Stimulated activated CD8-positive, alpha-beta memory T cell treated with anti-CD3 and anti-CD28 coated beads, Interleukin-7, amount 100 ng/mL, for 4 hours (primary cell): ENCODE results near the gene RPS6KA4.
"Not testable (repeated sequence)": the region's sequence is repeated elsewhere in the genome, so short reads cannot be mapped to it uniquely, and the experiment has no call there.

Experiments used
- DNase-seq, 2 donors: peaks; one replicate each; pipeline ENCODE4 v3.0.0-alpha.2; 2020; ENCODE audit warnings: low read depth in 2 of 2

The RPS6KA4 gene

GRCh38 chr11:64358907-64359711, at the start of gene RPS6KA4:
RPS6KA4 (plus strand) TSS chr11:64359162; CDS start chr11:64359236, 74 bp downstream.
- peak in 1 of 2 donors; percentile 48 for DNase-seq

- no peak for DNase-seq
Observed at GRCh38 chr11:64312947-64313346, 46.0 kb upstream of the RPS6KA4 start.

DNA sequence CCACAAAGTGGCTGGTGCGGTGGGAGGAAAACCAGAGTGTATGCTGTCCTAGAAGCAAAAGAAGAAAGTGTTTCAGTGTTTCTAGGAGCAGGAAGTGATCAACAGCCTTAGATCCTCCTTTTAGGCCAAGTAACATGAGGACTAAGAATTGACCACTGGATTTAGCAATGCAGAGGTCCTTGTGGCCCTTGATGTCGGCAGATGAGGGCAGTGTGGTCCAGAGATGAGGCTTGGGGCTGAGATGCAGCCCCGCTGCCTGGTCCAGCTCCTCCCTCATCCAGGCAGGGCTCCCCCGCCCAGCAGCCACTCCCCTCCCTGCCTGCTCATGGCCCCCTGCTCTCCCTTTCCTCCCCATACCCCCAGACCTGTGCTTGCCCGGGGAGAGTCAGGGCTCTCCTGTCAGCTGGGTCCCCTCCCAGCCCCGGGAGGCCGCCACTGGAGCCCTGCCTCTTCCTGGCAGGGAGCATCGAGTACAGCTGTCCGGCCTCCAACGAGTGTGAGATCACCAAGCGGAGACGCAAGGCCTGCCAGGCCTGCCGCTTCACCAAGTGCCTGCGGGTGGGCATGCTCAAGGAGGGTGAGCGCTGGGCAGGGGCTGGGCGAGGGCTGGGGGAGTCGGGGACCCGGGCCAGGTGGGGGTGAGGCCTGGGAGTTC, 45.3 kb upstream of the RPS6KA4 start:
- no peak for DNase-seq

DNA sequence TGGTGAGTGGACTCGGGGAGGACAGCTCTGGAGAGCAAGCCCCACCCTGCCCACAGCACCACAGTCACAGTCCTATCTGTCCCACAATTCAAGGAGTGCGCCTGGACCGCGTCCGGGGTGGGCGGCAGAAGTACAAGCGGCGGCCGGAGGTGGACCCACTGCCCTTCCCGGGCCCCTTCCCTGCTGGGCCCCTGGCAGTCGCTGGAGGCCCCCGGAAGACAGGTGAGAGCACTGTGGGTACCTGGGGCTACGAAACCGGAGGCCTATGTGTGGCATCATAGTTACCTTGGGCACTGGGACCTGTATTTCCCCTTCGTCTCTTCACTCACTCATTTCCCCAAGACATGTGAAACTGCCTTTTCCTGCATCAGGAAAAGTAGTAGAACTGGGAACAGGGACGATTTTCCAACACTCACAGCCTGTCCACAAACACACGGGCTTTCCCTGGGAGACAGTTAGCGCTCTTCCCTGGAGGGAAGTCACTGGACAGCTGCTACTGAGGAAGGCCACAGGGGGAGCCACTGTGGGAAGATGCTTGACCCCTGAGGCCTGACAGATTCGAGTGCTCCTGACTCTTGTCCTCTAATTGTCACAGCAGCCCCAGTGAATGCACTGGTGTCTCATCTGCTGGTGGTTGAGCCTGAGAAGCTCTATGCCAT, 44.7 kb upstream of the RPS6KA4 start:
- DNase-seq = no peak

DNA sequence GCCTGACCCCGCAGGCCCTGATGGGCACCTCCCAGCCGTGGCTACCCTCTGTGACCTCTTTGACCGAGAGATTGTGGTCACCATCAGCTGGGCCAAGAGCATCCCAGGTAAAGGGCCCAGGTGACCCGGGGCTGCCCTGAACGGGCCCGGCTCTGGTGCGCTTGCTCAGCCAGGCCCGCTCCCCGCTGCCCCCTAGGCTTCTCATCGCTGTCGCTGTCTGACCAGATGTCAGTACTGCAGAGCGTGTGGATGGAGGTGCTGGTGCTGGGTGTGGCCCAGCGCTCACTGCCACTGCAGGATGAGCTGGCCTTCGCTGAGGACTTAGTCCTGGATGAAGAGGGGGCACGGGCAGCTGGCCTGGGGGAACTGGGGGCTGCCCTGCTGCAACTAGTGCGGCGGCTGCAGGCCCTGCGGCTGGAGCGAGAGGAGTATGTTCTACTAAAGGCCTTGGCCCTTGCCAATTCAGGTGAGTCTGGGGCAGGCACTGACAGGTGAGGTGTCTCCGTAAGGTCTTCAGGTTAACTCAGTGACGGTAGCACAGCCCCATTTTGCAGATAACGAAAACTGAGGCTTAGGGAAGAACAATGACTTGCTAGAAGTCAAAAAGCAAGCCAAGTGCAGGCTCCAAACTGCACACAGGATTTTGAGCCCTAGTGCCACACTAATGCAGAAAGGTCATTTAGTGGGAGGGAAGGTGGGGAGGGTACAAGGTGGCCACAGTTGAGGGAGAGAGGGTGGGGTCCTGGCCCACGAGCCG, 44.0 kb upstream of the RPS6KA4 start:
- DNase-seq = no peak

DNA sequence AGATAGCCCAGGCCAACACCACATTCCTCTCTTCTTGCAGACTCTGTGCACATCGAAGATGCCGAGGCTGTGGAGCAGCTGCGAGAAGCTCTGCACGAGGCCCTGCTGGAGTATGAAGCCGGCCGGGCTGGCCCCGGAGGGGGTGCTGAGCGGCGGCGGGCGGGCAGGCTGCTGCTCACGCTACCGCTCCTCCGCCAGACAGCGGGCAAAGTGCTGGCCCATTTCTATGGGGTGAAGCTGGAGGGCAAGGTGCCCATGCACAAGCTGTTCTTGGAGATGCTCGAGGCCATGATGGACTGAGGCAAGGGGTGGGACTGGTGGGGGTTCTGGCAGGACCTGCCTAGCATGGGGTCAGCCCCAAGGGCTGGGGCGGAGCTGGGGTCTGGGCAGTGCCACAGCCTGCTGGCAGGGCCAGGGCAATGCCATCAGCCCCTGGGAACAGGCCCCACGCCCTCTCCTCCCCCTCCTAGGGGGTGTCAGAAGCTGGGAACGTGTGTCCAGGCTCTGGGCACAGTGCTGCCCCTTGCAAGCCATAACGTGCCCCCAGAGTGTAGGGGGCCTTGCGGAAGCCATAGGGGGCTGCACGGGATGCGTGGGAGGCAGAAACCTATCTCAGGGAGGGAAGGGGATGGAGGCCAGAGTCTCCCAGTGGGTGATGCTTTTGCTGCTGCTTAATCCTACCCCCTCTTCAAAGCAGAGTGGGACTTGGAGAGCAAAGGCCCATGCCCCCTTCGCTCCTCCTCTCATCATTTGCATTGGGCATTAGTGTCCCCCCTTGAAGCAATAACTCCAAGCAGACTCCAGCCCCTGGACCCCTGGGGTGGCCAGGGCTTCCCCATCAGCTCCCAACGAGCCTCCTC, 43.1 kb upstream of the RPS6KA4 start:
- DNase-seq = not testable (repeated sequence)

DNA sequence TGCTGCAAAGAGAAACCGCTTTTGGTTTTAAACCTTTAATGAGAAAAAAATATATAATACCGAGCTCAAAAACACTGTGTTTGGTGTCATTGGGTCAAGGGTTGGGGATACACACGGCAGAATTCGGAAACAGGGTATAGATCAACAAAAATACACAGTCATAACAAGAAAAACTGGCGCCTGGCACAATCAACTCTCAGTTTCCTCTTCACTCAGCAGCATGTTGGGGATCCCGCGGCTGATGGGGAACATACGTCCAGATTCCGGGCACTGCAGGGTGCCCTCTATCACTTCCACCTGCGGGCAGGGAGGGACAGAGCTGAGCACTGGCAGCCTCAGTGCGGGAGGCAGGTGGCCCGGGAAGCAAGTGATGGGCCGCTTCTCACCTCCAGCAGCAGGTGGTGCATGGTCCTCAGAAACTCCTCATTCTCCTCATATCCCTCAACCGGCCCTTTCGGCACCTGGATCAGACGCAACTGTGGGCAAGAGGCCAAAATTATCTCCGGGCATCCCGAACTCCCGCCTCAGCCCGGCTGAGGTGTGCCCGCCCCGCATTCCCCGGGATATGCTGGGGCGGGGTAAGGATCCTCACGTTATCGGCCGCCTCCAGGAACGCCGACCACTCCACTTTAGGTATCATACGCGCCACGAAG, 42.2 kb upstream of the RPS6KA4 start:
- DNase-seq = no peak

DNA sequence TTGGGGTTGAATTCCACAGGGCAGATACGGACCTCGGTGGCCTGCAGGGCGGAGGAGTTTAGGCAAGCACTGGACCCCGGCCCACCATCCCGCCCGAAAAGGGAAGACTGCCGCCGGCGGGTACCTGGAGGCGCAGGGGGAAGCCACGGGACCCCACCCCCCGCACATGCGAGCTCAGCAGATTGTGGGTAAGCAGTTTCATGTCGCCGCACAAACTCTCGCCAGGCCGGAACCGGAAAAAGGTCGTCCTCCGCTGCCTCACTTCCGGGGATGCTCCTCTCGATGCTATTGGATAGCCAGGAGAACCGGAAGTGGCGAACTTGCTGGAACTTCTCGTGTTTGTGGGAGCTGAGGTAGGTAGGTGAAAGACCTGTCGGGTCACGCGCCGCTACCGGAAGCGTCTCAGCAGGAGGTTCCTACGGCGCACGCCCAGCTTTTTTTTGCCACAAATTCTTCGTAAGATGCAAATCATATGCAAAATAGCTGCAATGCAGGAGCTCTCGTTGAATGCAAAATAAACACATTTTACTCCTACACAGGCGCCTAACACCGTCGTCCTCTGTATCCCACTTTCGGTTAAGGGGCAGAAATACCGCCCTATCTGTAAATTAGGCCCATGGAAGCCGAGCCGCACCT, 41.5 kb upstream of the RPS6KA4 start, which contains the start of gene TRMT112:
TRMT112 (minus strand) TSS at position 235 of the 636 bp plus-strand sequence; CDS start at position 202, 33 bp downstream.
- DNase-seq = peak; percentile 92 to 98

- DNase-seq = peak; percentile 89 to 93
Observed at GRCh38 chr11:64317961-64318765, 40.8 kb upstream of the RPS6KA4 start, which contains the start of gene PRDX5. PRDX5 (plus strand) TSS chr11:64318121; CDS start chr11:64318216, 95 bp downstream.

DNA sequence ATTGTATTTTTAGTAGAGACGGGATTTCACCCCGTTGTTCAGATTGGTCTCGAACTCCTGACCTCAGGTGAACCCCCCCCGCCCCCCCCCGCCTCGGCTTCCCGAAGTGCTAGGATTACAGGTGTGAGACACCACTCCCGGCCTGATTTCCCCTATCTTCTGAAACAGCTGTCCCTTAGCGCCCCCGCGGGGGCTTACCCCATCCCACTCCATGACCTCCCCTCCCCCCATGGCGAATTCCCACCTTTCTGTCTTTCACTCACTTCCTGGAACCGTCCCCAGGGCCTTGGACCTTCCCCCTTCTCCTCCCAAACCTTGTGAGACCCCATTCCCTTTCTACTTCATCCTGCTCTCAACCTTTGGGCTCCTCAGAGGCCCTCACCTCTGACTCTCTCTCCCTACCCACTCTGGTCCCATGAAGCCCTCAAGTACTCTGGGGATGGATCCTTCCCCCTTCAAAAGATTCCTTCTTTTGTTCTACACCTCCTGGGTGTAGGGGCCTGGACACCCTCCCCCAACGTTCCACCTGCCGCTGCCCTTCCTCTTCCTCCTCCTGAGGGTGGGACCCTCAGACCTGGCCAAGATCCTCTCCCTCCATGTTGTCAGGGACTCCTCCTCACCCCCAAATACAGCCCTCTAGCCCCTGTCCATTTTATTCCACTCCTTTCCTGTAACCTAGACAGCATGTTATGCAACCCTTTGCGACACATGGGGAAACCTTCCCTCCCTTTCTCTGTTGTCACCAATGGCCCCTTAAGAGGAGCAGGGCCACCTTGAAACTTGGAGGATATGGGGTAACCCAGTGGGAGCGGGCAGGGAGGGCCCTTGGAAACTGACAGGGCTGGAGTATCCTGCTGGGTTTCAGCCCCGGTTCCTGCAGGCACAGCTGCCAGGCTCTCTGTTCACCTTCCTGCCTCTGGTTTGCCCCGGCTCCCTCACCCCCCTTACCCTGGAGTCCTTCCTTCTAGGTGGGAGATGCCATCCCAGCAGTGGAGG, 39.9 kb upstream of the RPS6KA4 start:
- no peak for DNase-seq

DNA sequence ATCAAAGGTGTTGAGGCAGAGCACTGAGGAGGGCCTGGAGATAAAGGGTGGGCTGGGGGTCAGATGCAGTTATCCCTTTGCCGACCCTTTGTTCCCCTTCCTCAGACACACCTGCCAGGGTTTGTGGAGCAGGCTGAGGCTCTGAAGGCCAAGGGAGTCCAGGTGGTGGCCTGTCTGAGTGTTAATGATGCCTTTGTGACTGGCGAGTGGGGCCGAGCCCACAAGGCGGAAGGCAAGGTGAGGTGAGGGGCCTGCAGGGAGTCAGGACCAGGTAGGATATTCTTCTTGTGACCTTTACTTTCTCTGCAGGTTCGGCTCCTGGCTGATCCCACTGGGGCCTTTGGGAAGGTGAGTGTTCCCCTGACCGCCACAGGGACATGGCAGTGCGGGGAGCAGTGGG, 38.4 kb upstream of the RPS6KA4 start:
- DNase-seq = no peak

GRCh38 chr11:64321026-64321425, 37.9 kb upstream of the RPS6KA4 start:
- no peak for DNase-seq

DNA sequence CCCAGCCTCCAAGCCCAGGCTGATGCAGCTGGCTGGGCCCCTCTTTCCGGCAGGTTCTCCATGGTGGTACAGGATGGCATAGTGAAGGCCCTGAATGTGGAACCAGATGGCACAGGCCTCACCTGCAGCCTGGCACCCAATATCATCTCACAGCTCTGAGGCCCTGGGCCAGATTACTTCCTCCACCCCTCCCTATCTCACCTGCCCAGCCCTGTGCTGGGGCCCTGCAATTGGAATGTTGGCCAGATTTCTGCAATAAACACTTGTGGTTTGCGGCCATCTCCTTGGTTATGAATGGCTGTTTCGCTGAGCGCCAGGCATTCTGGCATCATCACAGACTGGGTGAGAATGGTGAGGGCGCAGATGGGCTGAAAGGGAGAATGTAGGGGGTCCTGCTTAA, 37.4 kb upstream of the RPS6KA4 start:
- no peak for DNase-seq

DNA sequence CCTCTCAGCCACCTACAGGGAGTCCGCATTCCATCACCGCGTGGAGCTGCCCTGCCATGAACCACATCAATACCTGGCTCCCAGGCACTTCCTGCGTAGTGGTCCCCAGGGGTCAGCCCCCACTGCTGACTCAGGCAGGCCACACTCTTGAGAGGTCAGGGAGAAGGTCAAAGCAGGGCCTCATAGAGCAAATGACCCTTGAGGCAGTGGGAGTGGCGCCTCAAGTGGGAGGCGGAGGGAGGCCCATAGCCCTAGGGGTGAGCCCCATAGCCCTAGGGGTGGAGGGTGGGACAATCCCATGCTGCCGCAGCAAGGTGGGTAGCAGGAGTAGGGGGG, 36.1 kb upstream of the RPS6KA4 start:
- DNase-seq = no peak

GRCh38 chr11:64323373-64323772, 35.6 kb upstream of the RPS6KA4 start:
- DNase-seq = no peak

DNA sequence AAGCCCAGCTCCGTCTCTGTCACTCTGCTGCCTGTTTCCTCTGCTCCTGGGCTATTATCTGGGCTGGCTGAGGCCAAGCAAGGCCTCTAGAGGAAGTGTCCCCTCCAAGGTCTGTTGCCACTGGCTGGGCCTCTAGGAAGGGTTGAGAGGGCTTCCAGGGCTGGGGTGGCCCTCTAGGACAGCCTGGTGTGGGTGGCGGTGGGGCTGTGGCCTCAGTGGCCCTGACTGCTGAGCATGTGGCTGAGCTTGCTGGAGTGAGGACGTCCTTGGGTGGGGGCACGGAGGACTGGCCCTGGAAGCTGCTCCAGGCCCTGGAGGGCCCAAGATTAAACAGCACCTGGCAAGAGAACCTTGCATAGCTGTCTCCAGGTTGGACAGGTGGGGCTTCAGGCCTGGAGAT, 35.0 kb upstream of the RPS6KA4 start:
- DNase-seq = not testable (repeated sequence)

DNA sequence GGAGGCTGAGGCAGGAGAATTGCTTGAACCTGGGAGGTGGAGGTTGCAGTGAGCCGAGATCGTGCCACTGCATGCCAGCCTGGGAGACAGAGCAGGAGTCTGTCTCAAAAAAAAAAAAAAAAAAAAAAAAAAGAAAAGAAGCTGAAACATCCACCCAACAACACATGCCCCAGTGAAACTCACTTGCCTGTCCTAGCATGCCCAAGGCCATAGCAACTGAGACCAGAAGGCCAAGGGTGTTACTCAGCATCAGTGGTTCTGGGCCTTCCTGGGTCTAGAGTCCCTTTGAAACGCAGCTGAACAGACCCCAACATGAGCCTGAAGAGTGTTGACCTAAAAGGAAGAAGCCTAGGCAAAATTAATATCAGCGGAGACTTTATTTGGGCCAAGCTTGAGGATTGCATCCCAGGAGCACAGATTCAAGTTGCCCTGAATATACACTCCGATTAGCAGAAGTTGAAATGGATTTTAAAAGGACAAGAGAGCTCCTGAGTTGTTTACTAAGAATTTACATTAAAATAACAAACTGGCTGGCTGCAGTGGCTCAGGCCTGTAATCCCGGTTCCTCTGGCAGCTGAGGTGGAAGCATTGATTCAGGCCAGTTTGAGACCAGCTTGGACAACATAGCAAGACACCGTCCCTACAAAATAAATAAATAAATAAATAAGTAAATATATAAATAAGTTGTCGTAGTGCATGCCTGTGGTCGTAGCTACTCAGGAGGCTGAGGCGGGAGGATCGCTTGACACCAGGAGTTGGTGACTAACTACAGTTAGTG, 34.1 kb upstream of the RPS6KA4 start:
- no peak for DNase-seq
